ENCODE data around the gene KIF3C.
"Not testable (repeated sequence)": the region's sequence is repeated elsewhere in the genome, so short reads cannot be mapped to it uniquely, and the experiment has no call there.

KIF3C gene

GRCh38 chr2:25903216-25903776, 79.0 kb downstream of the KIF3C start:
- TF ChIP-seq CTCF (IDR thresholded peaks at IDR 0.05; ENCODE audit: control insufficient read depth, insufficient read depth, low read depth, low read length, missing control alignments) = no peak
- no peak for DNase-seq (ENCODE audit: low read depth)
- H3K4me3 ChIP-seq (ENCODE audit: control insufficient read depth, low read depth, low read length) = no peak overlapping the region

GRCh38 chr2:25899404-25899970, 82.8 kb downstream of the KIF3C start:
- TF ChIP-seq CTCF (IDR thresholded peaks at IDR 0.05; ENCODE audit: control insufficient read depth, insufficient read depth, low read depth, low read length, missing control alignments) = no peak

GRCh38 chr2:25897506-25897905, 84.8 kb downstream of the KIF3C start:
- no peak for TF ChIP-seq CTCF (IDR thresholded peaks at IDR 0.05; ENCODE audit: control insufficient read depth, insufficient read depth, low read depth, low read length, missing control alignments)

More at GRCh38 chr2:25899404-25899970, 82.8 kb downstream of the KIF3C start:
- H3K4me3 ChIP-seq (ENCODE audit: control insufficient read depth, low read depth, low read length) = no peak overlapping the region
- DNase-seq (ENCODE audit: low read depth) = no peak

GRCh38 chr2:25896308-25896707, 86.0 kb downstream of the KIF3C start:
- H3K4me3 ChIP-seq (ENCODE audit: control insufficient read depth, low read depth, low read length); DNase-seq (ENCODE audit: low read depth): not testable (repeated sequence)

More at GRCh38 chr2:25897506-25897905, 84.8 kb downstream of the KIF3C start:
- no peak for DNase-seq (ENCODE audit: low read depth)
- no peak overlapping the region for H3K4me3 ChIP-seq (ENCODE audit: control insufficient read depth, low read depth, low read length)

GRCh38 chr2:25895610-25896009, 86.7 kb downstream of the KIF3C start:
- DNase-seq (ENCODE audit: low read depth) = no peak
- no peak for TF ChIP-seq CTCF (IDR thresholded peaks at IDR 0.05; ENCODE audit: control insufficient read depth, insufficient read depth, low read depth, low read length, missing control alignments)
- H3K4me3 ChIP-seq (ENCODE audit: control insufficient read depth, low read depth, low read length) = no peak overlapping the region

GRCh38 chr2:25895018-25895417, 87.3 kb downstream of the KIF3C start:
- H3K4me3 ChIP-seq (ENCODE audit: control insufficient read depth, low read depth, low read length) = no peak overlapping the region
- no peak for DNase-seq (ENCODE audit: low read depth)
- TF ChIP-seq CTCF (IDR thresholded peaks at IDR 0.05; ENCODE audit: control insufficient read depth, insufficient read depth, low read depth, low read length, missing control alignments) = no peak

GRCh38 chr2:25894135-25894830, 88.0 kb downstream of the KIF3C start:
- no peak for DNase-seq (ENCODE audit: low read depth)
- no peak for TF ChIP-seq CTCF (IDR thresholded peaks at IDR 0.05; ENCODE audit: control insufficient read depth, insufficient read depth, low read depth, low read length, missing control alignments)
- H3K4me3 ChIP-seq (ENCODE audit: control insufficient read depth, low read depth, low read length) = no peak overlapping the region
